Neural crest cell (in vitro differentiated cells): ENCODE measurements around the gene YIPF6. TPM values are rescaled to one million over a fixed set of nuclear protein-coding genes. Genes with fewer than 3 reads are reported as not detected.
"Not testable (repeated sequence)": the region's sequence is repeated elsewhere in the genome, so short reads cannot be mapped to it uniquely, and the experiment has no call there.

ENCODE experiments used
- DNase-seq: peaks from one replicate; pipeline ENCODE4 v3.0.0; 2021; ENCODE audit warnings: low read depth, mixed read lengths, low spot score
- H3K27ac Mint-ChIP-seq: one replicate; pipeline ENCODE4 v1.8.0; 2021; ENCODE audit warnings: mild to moderate bottlenecking, mixed read lengths; ENCODE audit not compliant: unreplicated experiment
- H3K27me3 Mint-ChIP-seq: 2 replicates; pipeline ENCODE4 v1.8.0; 2021; ENCODE audit warnings: low read depth, mild to moderate bottlenecking, mixed read lengths
- H3K36me3 Mint-ChIP-seq: 2 replicates; pipeline ENCODE4 v1.8.0; 2021; ENCODE audit warnings: low read depth, mild to moderate bottlenecking, mixed read lengths
- H3K4me1 Mint-ChIP-seq: 2 replicates; pipeline ENCODE4 v1.8.0; 2021; ENCODE audit warnings: mixed read lengths
- H3K4me3 Mint-ChIP-seq: one replicate; pipeline ENCODE4 v1.8.0; 2021; ENCODE audit warnings: mild to moderate bottlenecking, mixed read lengths
- H3K9me3 Mint-ChIP-seq: 2 replicates; pipeline ENCODE4 v1.8.0; 2021; ENCODE audit warnings: mixed read lengths
- total RNA-seq: library from RNA; stranded (reverse); gene quantifications from 2 replicates; pipeline ENCODE4 v1.2.1, GENCODE V29; 2021
- TF ChIP-seq, protein P1 (sequence below): fragments of 200-600 bp; sonication (generic); conservative IDR thresholded peaks from 2 replicates; pipeline ENCODE4 v1.5.0; 2021; ENCODE audit warnings: antibody characterized with exemption, mild to moderate bottlenecking

The YIPF6 gene
- total RNA-seq, 1 donor from 2014 or later = 37.4 TPM

DNA sequence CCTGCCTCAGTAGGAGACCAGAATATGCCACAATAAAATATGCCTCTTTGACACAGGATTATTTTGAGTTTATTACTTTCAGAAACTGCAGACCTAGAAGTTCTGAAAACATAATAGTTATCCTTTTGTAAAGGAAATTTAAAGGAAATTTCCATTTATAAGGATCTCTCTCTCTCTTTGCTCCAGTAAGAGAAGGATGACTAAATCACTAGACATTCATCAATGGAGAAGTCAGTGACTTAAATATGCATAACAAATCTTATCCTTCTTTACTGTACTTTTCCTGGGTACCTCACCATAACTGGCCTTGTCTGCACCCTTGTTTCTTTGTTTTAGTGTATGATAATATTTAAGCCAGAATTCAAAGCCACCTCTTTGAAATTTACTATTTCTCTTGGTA is 37.3 kb upstream of the YIPF6 start:
- H3K4me1 Mint-ChIP-seq = no peaks in the 10 kb centered on the region
- no peak for DNase-seq
- TF ChIP-seq, protein P1, sequence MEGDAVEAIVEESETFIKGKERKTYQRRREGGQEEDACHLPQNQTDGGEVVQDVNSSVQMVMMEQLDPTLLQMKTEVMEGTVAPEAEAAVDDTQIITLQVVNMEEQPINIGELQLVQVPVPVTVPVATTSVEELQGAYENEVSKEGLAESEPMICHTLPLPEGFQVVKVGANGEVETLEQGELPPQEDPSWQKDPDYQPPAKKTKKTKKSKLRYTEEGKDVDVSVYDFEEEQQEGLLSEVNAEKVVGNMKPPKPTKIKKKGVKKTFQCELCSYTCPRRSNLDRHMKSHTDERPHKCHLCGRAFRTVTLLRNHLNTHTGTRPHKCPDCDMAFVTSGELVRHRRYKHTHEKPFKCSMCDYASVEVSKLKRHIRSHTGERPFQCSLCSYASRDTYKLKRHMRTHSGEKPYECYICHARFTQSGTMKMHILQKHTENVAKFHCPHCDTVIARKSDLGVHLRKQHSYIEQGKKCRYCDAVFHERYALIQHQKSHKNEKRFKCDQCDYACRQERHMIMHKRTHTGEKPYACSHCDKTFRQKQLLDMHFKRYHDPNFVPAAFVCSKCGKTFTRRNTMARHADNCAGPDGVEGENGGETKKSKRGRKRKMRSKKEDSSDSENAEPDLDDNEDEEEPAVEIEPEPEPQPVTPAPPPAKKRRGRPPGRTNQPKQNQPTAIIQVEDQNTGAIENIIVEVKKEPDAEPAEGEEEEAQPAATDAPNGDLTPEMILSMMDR = no peak
- H3K27ac Mint-ChIP-seq = no peak overlapping the region
- H3K4me3 Mint-ChIP-seq = no peak overlapping the region
- no peaks in the 10 kb centered on the region for H3K27me3 Mint-ChIP-seq
- peaks cover 5% of the 10 kb centered on the region for H3K9me3 Mint-ChIP-seq
- H3K36me3 Mint-ChIP-seq = no peaks in the 10 kb centered on the region

DNA sequence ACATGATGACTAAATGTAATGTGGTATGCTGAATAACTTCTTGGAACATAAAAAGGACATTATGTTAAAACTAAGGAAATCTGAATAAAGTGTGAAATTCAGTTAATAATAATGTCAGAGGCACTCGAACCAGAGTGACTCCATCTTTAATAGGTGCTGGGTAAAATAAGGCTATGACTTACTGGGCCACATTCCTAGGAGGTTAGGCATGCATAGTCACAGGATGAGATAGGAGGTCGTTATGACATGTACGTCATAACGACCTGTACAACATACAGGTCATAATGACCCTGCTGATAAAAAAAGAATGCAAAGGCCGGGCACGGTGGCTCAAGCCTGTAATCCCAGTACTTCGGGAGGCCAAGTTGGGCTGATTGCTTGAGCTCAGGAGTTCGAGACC is 36.7 kb upstream of the YIPF6 start:
- no peak overlapping the region for H3K27ac Mint-ChIP-seq
- H3K36me3 Mint-ChIP-seq = no peaks in the 10 kb centered on the region
- no peaks in the 10 kb centered on the region for H3K4me1 Mint-ChIP-seq
- H3K9me3 Mint-ChIP-seq = peaks cover 5% of the 10 kb centered on the region
- no peak for DNase-seq
- no peaks in the 10 kb centered on the region for H3K27me3 Mint-ChIP-seq
- TF ChIP-seq, protein P1 = no peak
- no peak overlapping the region for H3K4me3 Mint-ChIP-seq

DNA sequence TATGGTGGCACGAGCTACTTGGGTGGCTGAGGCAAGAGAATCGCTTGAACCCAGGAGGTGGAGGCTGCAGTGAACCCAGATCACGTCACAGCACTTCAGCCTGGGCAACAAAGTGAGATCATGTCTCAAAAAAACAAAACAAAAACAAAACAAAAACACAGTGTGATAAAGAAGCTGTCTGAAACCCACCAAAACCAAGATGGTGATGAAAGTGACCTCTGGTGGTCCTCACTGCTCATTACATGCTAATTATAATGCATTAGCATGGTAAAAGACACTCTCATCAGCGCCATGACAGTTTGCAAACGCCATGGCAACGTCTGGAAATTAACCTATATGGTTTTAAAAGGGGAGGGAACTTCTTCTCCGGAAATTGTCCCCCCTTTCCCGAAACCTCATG is 36.2 kb upstream of the YIPF6 start:
- H3K36me3 Mint-ChIP-seq = no peaks in the 10 kb centered on the region
- H3K4me3 Mint-ChIP-seq = no peak overlapping the region
- H3K9me3 Mint-ChIP-seq = peaks cover 7% of the 10 kb centered on the region
- peak overlapping the region; percentile 35 for H3K27ac Mint-ChIP-seq
- H3K27me3 Mint-ChIP-seq = no peaks in the 10 kb centered on the region
- peak; percentile 7 for DNase-seq
- TF ChIP-seq, protein P1 = peak; percentile 63
- no peaks in the 10 kb centered on the region for H3K4me1 Mint-ChIP-seq

DNA sequence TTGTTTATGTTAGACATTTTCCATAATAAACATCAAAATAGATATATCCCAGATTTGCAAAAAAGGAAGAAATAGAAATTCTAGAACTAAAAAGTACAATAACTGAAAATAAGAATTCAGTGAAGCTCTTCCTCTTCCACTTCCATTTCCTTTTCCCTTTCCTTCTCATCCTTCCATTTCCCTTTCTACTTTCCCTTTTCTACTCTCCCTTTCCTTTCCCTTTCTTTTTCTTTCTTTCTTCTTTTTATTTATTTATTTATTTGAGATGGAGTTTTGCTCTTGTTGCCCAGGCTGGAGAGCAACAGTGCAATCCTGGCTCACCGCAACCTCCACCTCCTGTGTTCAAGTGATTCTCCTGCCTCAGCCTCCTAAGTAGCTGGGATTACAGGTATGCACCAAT is 35.0 kb upstream of the YIPF6 start:
- H3K27ac Mint-ChIP-seq = no peak overlapping the region
- H3K9me3 Mint-ChIP-seq = peaks cover 7% of the 10 kb centered on the region
- no peaks in the 10 kb centered on the region for H3K36me3 Mint-ChIP-seq
- H3K4me3 Mint-ChIP-seq = no peak overlapping the region
- H3K27me3 Mint-ChIP-seq = no peaks in the 10 kb centered on the region
- no peak for DNase-seq
- no peaks in the 10 kb centered on the region for H3K4me1 Mint-ChIP-seq
- TF ChIP-seq, protein P1 = no peak

DNA sequence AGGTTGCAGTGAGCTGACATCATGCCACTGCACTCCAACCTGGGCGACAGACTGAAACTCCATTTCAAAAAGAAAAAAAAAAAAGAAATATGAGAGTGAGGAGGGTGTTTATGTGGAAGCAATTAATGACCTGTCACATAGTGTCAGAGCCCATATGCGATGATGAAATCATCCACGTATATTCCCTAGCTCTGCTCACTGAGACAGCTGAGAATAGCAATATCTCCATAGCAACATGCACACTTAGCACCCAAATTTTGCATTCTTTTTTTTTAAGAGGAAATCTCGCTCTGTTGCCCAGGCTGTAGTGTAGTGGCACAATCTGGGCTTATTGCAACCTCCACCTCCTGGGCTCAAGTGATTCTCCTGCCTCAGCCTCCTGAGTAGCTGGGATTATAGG is 34.1 kb upstream of the YIPF6 start:
- H3K27me3 Mint-ChIP-seq = no peaks in the 10 kb centered on the region
- H3K4me3 Mint-ChIP-seq = no peak overlapping the region
- H3K36me3 Mint-ChIP-seq = no peaks in the 10 kb centered on the region
- H3K27ac Mint-ChIP-seq = no peak overlapping the region
- no peaks in the 10 kb centered on the region for H3K4me1 Mint-ChIP-seq
- H3K9me3 Mint-ChIP-seq = peaks cover 7% of the 10 kb centered on the region
- DNase-seq = no peak
- TF ChIP-seq, protein P1 = no peak

DNA sequence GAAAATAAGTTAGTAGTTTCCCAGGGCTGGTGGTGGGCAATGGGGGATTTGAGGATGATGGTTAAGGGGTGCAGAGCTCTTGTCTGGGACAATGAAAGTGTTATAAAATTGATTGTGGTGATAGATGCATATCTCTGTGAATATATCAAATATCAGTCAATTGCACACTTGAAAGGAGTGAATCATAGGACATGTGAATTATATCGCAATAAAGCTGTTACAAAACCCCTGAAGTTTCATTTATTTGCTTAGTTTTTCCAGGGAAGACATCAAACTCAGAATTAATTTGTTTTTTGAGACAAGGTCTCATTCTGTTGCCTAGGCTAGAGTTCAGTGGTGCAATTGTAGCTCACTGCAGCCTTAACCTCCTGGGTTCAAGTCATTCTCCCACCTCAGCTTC is 17.9 kb upstream of the YIPF6 start:
- no peak overlapping the region for H3K27ac Mint-ChIP-seq
- H3K4me1 Mint-ChIP-seq = no peaks in the 10 kb centered on the region
- peaks cover 3% of the 10 kb centered on the region for H3K9me3 Mint-ChIP-seq
- TF ChIP-seq, protein P1 = no peak
- H3K36me3 Mint-ChIP-seq = no peaks in the 10 kb centered on the region
- peaks cover 4% of the 10 kb centered on the region for H3K27me3 Mint-ChIP-seq
- no peak overlapping the region for H3K4me3 Mint-ChIP-seq
- no peak for DNase-seq

DNA sequence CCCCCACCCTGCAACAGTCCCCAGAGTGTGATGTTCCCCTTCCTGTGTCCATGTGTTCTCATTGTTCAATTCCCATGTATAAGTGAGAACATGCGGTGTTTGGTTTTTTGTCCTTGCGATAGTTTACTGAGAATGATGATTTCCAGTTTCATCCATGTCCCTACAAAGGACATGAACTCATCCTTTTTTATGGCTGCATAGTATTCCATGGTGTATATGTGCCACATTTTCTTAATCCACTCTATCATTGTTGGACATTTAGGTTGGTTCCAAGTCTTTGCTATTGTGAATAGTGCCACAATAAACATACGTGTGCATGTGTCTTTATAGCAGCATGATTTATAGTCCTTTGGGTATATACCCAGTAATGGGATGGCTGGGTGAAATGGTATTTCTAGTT is 12.7 kb upstream of the YIPF6 start:
- not testable (repeated sequence) for H3K36me3 Mint-ChIP-seq, H3K27ac Mint-ChIP-seq, H3K4me3 Mint-ChIP-seq, H3K4me1 Mint-ChIP-seq, H3K9me3 Mint-ChIP-seq, DNase-seq
- H3K27me3 Mint-ChIP-seq = peaks cover 12% of the 10 kb centered on the region
